SU-DHL-6 (cell line): ENCODE results near the gene SLC25A13.

Experiments used
- CTCF ChIP-seq: fragments of 200-600 bp; sonication (generic); IDR thresholded peaks from one replicate; pipeline ENCODE4 v1.5.1; 2017; ENCODE audit warnings: antibody characterized with exemption, mild to moderate bottlenecking, low read length, moderate library complexity; ENCODE audit not compliant: insufficient read depth, poor library complexity, severe bottlenecking
- EZH2phosphoT487 ChIP-seq: fragments of 200-600 bp; sonication (generic), shearing (Covaris generic); conservative IDR thresholded peaks from 2 replicates; pipeline ENCODE4 v1.6.1; 2018; ENCODE audit warnings: mild to moderate bottlenecking, antibody characterized with exemption, low read length, moderate library complexity, mixed read lengths

- TF ChIP-seq CTCF (no peak), EZH2phosphoT487 (no peak)
Observed at GRCh38 chr7:96337519-96337918, 15.6 kb upstream of the SLC25A13 start.
